ENCODE results near the gene CCL1. TPM values are rescaled to one million over a fixed set of nuclear protein-coding genes. Genes with fewer than 3 reads are reported as not detected.

CCL1 gene
- total and polyA plus RNA-seq, 2 donors, result not detected

GRCh38 chr17:34319039-34319483 is 44.0 kb downstream of the CCL1 start, which contains the start of gene CCL8:
TSS of gene CCL8 (plus strand) at chr17:34319435. CDS start at chr17:34319502, 67 bp downstream.
- DNase-seq (ENCODE audit: extremely low spot score), result no peak
- Histone ChIP-seq H3K27ac (ENCODE audit: low read depth) (no peak within 1 kb of the TSS), H3K4me1 (ENCODE audit: insufficient read depth) (no peaks in the 10 kb centered on the region), H3K4me3 (ENCODE audit: low read depth, low read length) (no peak within 1 kb of the TSS), H3K36me3 (ENCODE audit: insufficient read depth) (no peaks in the 10 kb centered on the region)
- WGBS, result 45% methylated on average over 2 of the region's 2 CpGs

GRCh38 chr17:34318474-34318873 is 44.6 kb downstream of the CCL1 start:
- Histone ChIP-seq H3K36me3 (ENCODE audit: insufficient read depth) (no peaks in the 10 kb centered on the region), H3K27ac (ENCODE audit: low read depth) (no peak overlapping the region), H3K4me1 (ENCODE audit: insufficient read depth) (no peaks in the 10 kb centered on the region), H3K4me3 (ENCODE audit: low read depth, low read length) (no peak overlapping the region)
- 75% methylated on average over 3 of the region's 3 CpGs for WGBS
- DNase-seq (ENCODE audit: extremely low spot score), result no peak

GRCh38 chr17:34314279-34314678 is 48.8 kb downstream of the CCL1 start:
- no peak for DNase-seq (ENCODE audit: extremely low spot score)
- H3K27ac ChIP-seq (ENCODE audit: low read depth), result no peak overlapping the region
- H3K4me1 ChIP-seq (ENCODE audit: insufficient read depth), result no peaks in the 10 kb centered on the region
- no peaks in the 10 kb centered on the region for H3K36me3 ChIP-seq (ENCODE audit: insufficient read depth)
- H3K4me3 ChIP-seq (ENCODE audit: low read depth, low read length), result no peak overlapping the region
- WGBS, result 45% methylated on average over 4 of the region's 4 CpGs

DNA sequence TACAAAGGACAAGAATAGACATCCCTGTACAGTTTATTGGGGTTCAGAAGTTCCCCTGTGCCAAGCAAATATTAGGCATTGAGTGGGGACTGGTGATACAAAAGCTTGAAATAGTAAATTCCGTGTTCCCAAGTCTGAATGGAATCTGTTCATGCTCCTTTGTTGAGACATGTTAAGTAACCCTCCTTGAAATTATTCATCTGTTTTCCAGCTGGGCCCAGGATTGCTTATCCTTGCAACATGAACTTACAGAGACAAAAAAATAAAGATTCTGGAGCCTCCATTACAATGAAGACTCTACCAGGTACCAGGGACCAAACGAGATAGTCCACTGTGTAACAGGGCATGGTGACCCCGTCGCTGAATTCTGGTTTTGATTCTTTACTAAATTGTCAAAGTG is 49.9 kb downstream of the CCL1 start:
- no peak for DNase-seq (ENCODE audit: extremely low spot score)
- H3K4me1 ChIP-seq (ENCODE audit: insufficient read depth), result no peaks in the 10 kb centered on the region
- WGBS, result 78% methylated on average over 4 of the region's 4 CpGs
- H3K27ac ChIP-seq (ENCODE audit: low read depth), result no peak overlapping the region
- no peaks in the 10 kb centered on the region for H3K36me3 ChIP-seq (ENCODE audit: insufficient read depth)
- H3K4me3 ChIP-seq (ENCODE audit: low read depth, low read length), result no peak overlapping the region

- no peaks in the 10 kb centered on the region for H3K4me1 ChIP-seq (ENCODE audit: insufficient read depth)
- no peak for DNase-seq (ENCODE audit: extremely low spot score)
- H3K36me3 ChIP-seq (ENCODE audit: insufficient read depth), result no peaks in the 10 kb centered on the region
- H3K4me3 ChIP-seq (ENCODE audit: low read depth, low read length), result no peak overlapping the region
- H3K27ac ChIP-seq (ENCODE audit: low read depth), result no peak overlapping the region
- WGBS, result 36% methylated on average over 5 of the region's 5 CpGs
These were observed 51.0 kb downstream of the CCL1 start for GRCh38 chr17:34312080-34312479.

DNA sequence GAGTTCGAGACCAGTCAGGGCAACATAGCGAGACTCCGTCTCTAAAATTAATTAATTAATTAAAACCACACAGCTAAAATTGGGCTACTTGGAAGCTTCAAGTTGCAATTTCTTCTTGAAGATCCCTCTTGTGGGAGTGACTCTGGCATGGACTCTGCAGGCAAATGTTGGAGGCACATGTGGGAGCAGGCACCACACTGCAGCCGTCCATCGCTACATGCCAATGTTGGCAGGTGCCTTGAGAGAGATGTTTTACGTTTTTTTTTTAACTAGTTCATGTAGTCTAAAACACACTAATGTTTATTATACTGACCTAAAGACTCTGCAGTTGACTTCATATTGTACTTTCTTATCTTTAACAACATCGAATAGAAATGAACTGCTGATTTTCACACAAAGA is 51.7 kb downstream of the CCL1 start:
- no peak overlapping the region for H3K4me3 ChIP-seq (ENCODE audit: low read depth, low read length)
- no peak overlapping the region for H3K27ac ChIP-seq (ENCODE audit: low read depth)
- no peaks in the 10 kb centered on the region for H3K4me1 ChIP-seq (ENCODE audit: insufficient read depth)
- no peaks in the 10 kb centered on the region for H3K36me3 ChIP-seq (ENCODE audit: insufficient read depth)
- DNase-seq (ENCODE audit: extremely low spot score), result no peak
- 84% methylated on average over 7 of the region's 7 CpGs for WGBS

Other genes starting within 250 kb of the CCL1 start
- gene CCL2, start 107.9 kb downstream of the CCL1 start, total RNA-seq, result 22.4 TPM
- gene CCL2, start 107.9 kb downstream of the CCL1 start, polyA plus RNA-seq, result 46.2 TPM
- not detected for gene CCL7, start 93.0 kb downstream of the CCL1 start, total RNA-seq
- gene CCL7, start 93.0 kb downstream of the CCL1 start, polyA plus RNA-seq, result 0.15 TPM
- gene CCL11, start 77.5 kb downstream of the CCL1 start, total RNA-seq, result 1.7 TPM
- 0.29 TPM for gene CCL11, start 77.5 kb downstream of the CCL1 start, polyA plus RNA-seq
- gene CCL8, start 43.8 kb downstream of the CCL1 start, total RNA-seq, result 1.0 TPM
- gene CCL8, start 43.8 kb downstream of the CCL1 start, polyA plus RNA-seq, result 0.44 TPM
- 1.6 TPM for gene CCL13, start 6.8 kb downstream of the CCL1 start, total RNA-seq
- 3.5 TPM for gene CCL13, start 6.8 kb downstream of the CCL1 start, polyA plus RNA-seq
- gene TMEM132E, start 216.3 kb upstream of the CCL1 start, total RNA-seq, result 3.7 TPM
- gene TMEM132E, start 216.3 kb upstream of the CCL1 start, polyA plus RNA-seq, result 0.58 TPM